ENCODE measurements around the gene NAAA.

NAAA gene

DNA sequence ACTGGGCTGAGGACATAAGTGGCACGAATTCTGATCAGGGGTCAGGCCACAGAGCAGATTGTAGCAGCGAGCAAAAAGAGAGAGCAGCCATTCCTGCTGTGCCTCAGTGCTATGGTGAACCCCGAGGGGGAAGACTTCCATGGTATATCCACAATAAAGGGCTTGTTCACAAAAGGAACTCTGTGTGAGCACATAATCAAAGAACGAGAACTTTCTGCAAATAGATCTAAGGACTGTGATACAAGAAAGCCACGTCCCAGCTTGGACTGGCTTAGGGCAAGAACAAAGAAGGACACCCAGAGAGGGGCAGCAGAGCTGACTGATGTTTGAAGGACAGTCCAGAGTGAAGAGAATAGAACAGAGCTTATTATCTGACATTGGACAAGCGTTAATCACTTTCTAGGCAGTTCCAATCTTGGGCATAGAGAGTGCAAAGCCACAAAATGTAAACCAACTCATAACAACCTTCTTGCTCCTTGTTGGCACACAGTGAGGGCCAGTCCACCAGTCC, 62.5 kb downstream of the NAAA start:
- Histone ChIP-seq H3K4me3 (ENCODE audit: low read length) (no peak overlapping the region), H2AFZ (ENCODE audit: low read depth, low read length) (no peak overlapping the region), H3K79me2 (ENCODE audit: low read length) (no peaks in the 10 kb centered on the region), H3K27me3 (ENCODE audit: low read depth, low read length) (peaks cover 14% of the 10 kb centered on the region), H3K9me3 (ENCODE audit: insufficient read depth, low read length) (no peaks in the 10 kb centered on the region), H3K9ac (ENCODE audit: low read length) (no peak overlapping the region), H3K27ac (ENCODE audit: low read length) (no peak overlapping the region), H3K36me3 (replicated peaks; ENCODE audit: low read depth, low read length) (no peaks in the 10 kb centered on the region), H3K4me2 (ENCODE audit: low read length) (no peak overlapping the region), H4K20me1 (ENCODE audit: insufficient read depth, low read length) (no peaks in the 10 kb centered on the region), H3K4me1 (ENCODE audit: low read length) (no peaks in the 10 kb centered on the region)
- no peak for TF ChIP-seq EZH2phosphoT487 (IDR thresholded peaks at IDR 0.05; ENCODE audit: low read depth)
- TF ChIP-seq, protein P1, sequence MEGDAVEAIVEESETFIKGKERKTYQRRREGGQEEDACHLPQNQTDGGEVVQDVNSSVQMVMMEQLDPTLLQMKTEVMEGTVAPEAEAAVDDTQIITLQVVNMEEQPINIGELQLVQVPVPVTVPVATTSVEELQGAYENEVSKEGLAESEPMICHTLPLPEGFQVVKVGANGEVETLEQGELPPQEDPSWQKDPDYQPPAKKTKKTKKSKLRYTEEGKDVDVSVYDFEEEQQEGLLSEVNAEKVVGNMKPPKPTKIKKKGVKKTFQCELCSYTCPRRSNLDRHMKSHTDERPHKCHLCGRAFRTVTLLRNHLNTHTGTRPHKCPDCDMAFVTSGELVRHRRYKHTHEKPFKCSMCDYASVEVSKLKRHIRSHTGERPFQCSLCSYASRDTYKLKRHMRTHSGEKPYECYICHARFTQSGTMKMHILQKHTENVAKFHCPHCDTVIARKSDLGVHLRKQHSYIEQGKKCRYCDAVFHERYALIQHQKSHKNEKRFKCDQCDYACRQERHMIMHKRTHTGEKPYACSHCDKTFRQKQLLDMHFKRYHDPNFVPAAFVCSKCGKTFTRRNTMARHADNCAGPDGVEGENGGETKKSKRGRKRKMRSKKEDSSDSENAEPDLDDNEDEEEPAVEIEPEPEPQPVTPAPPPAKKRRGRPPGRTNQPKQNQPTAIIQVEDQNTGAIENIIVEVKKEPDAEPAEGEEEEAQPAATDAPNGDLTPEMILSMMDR (IDR thresholded peaks at IDR 0.05; ENCODE audit: low read depth, low read length) = no peak

DNA sequence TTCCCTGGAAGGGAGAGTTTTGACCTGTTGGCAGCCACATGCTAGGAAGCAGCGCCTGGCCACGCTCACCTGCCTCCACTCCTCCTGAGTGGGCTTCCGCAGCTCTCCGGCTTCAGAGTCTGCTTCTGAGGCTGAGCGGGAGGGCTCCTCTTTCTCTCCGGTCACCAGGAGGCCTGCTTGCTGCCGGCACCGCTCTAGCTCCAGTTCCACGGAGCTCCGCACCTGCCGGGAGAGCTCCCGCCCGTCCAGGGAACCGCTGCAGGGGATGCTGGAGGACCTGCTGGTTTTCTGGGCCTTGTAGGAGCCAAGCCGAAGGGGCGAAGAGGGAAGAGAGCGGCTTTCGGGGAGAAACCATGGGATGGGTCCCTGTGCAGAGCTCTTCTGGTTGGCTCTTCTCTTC, 64.6 kb downstream of the NAAA start:
- H3K27me3 ChIP-seq (ENCODE audit: low read depth, low read length) = peaks cover 14% of the 10 kb centered on the region
- no peaks in the 10 kb centered on the region for H3K4me1 ChIP-seq (ENCODE audit: low read length)
- H3K9me3 ChIP-seq (ENCODE audit: insufficient read depth, low read length) = no peaks in the 10 kb centered on the region
- H2AFZ ChIP-seq (ENCODE audit: low read depth, low read length) = no peak overlapping the region
- H3K79me2 ChIP-seq (ENCODE audit: low read length) = no peaks in the 10 kb centered on the region
- no peaks in the 10 kb centered on the region for H4K20me1 ChIP-seq (ENCODE audit: insufficient read depth, low read length)
- H3K27ac ChIP-seq (ENCODE audit: low read length) = no peak overlapping the region
- H3K36me3 ChIP-seq (replicated peaks; ENCODE audit: low read depth, low read length) = no peaks in the 10 kb centered on the region
- H3K9ac ChIP-seq (ENCODE audit: low read length) = no peak overlapping the region
- H3K4me3 ChIP-seq (ENCODE audit: low read length) = no peak overlapping the region
- H3K4me2 ChIP-seq (ENCODE audit: low read length) = no peak overlapping the region
- no peak for TF ChIP-seq EZH2phosphoT487 (IDR thresholded peaks at IDR 0.05; ENCODE audit: low read depth)
- TF ChIP-seq, protein P1 (IDR thresholded peaks at IDR 0.05; ENCODE audit: low read depth, low read length) = no peak

DNA sequence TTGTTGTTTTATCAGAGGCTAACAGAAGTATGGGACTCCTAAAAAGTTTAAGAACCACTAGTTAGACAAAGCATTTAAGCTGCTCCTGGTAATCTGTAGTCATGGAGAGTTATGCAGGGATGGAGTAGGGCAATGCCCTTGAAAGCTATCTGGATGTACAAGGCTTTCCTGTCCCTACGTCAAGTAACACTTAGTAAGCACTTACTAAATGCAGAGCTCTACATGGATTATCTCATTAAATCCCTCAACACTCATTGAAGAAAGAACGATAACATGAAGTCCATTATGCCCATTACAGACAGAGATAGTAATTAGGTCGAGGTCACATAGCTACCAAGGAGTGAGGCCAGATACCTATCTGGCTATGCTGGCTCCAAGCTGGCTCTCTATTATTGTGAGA, 71.7 kb downstream of the NAAA start:
- no peak overlapping the region for H3K4me3 ChIP-seq (ENCODE audit: low read length)
- no peak for TF ChIP-seq EZH2phosphoT487 (IDR thresholded peaks at IDR 0.05; ENCODE audit: low read depth)
- TF ChIP-seq, protein P1 (IDR thresholded peaks at IDR 0.05; ENCODE audit: low read depth, low read length) = no peak
- no peak overlapping the region for H3K9ac ChIP-seq (ENCODE audit: low read length)
- H4K20me1 ChIP-seq (ENCODE audit: insufficient read depth, low read length) = no peaks in the 10 kb centered on the region
- H3K36me3 ChIP-seq (replicated peaks; ENCODE audit: low read depth, low read length) = no peaks in the 10 kb centered on the region
- H3K9me3 ChIP-seq (ENCODE audit: insufficient read depth, low read length) = no peaks in the 10 kb centered on the region
- H3K79me2 ChIP-seq (ENCODE audit: low read length) = no peaks in the 10 kb centered on the region
- H3K4me1 ChIP-seq (ENCODE audit: low read length) = no peaks in the 10 kb centered on the region
- no peaks in the 10 kb centered on the region for H3K27me3 ChIP-seq (ENCODE audit: low read depth, low read length)
- H3K27ac ChIP-seq (ENCODE audit: low read length) = no peak overlapping the region
- no peak overlapping the region for H2AFZ ChIP-seq (ENCODE audit: low read depth, low read length)
- H3K4me2 ChIP-seq (ENCODE audit: low read length) = no peak overlapping the region

DNA sequence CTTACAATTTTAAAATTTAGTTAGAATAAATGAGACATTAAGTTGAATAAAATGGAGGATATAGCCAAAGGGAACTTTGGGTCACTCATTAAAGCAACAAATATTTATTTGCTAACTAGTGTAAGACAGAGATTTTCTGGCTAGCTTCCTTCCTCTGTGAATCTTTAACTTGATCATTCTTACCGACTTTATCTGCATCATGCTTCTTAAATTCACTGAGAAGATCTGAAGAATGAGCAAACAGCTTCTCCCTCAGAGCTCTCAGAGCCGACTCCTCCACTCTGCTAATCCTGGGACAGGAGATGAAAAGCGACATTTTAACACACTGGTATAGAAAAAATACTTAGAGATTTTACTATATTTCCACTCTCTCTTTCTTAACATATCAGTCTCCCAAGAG, 73.7 kb downstream of the NAAA start:
- no peak for TF ChIP-seq EZH2phosphoT487 (IDR thresholded peaks at IDR 0.05; ENCODE audit: low read depth)
- TF ChIP-seq, protein P1 (IDR thresholded peaks at IDR 0.05; ENCODE audit: low read depth, low read length) = no peak
- no peak overlapping the region for H3K4me3 ChIP-seq (ENCODE audit: low read length)
- H3K9me3 ChIP-seq (ENCODE audit: insufficient read depth, low read length) = no peaks in the 10 kb centered on the region
- H4K20me1 ChIP-seq (ENCODE audit: insufficient read depth, low read length) = no peaks in the 10 kb centered on the region
- H3K36me3 ChIP-seq (replicated peaks; ENCODE audit: low read depth, low read length) = no peaks in the 10 kb centered on the region
- H3K4me2 ChIP-seq (ENCODE audit: low read length) = no peak overlapping the region
- no peak overlapping the region for H2AFZ ChIP-seq (ENCODE audit: low read depth, low read length)
- H3K27me3 ChIP-seq (ENCODE audit: low read depth, low read length) = no peaks in the 10 kb centered on the region
- no peaks in the 10 kb centered on the region for H3K79me2 ChIP-seq (ENCODE audit: low read length)
- H3K9ac ChIP-seq (ENCODE audit: low read length) = no peak overlapping the region
- no peaks in the 10 kb centered on the region for H3K4me1 ChIP-seq (ENCODE audit: low read length)
- H3K27ac ChIP-seq (ENCODE audit: low read length) = no peak overlapping the region
